CD14-positive monocyte (primary cell): ENCODE data around the gene IRS2. TPM values are rescaled to one million over a fixed set of nuclear protein-coding genes. Genes with fewer than 3 reads are reported as not detected.

ENCODE experiments used
- DNase-seq, 3 donors: peaks; one replicate each; pipeline ENCODE4 v3.0.0-alpha.2; 2011 to 2022
- H2AFZ ChIP-seq: 2 replicates; pipeline ENCODE4 v1.6.0; 2012; ENCODE audit warnings: mild to moderate bottlenecking, low read depth, low read length, inconsistent platforms; ENCODE audit not compliant: insufficient read depth, poor library complexity, severe bottlenecking
- H3K27ac ChIP-seq, 2 donors: 1 replicate in 1 of 2; 2 replicates in 1 of 2; pipeline ENCODE4 v1.5.1; 2012 to 2013; ENCODE audit warnings: low read length in 2 of 2, control low read depth in 1 of 2, inconsistent platforms in 1 of 2, low read depth in 1 of 2, mild to moderate bottlenecking in 1 of 2
- H3K27me3 ChIP-seq, 2 donors: one replicate each; pipeline versions ENCODE4 v1.6.0 to v1.6.1; 2011 to 2013; ENCODE audit warnings: low read length in 2 of 2; ENCODE audit not compliant: control insufficient read depth in 2 of 2, insufficient read depth in 2 of 2
- H3K36me3 ChIP-seq, 2 donors: replicated peaks in 1 of 2; 1 replicate in 1 of 2; 2 replicates in 1 of 2; pipeline versions ENCODE4 v1.5.1 to v1.6.1; 2012 to 2013; ENCODE audit warnings: low read length in 2 of 2, control low read depth in 1 of 2, inconsistent platforms in 1 of 2, mild to moderate bottlenecking in 1 of 2; ENCODE audit not compliant: insufficient read depth in 2 of 2, control insufficient read depth in 1 of 2
- H3K4me1 ChIP-seq, 2 donors: 1 replicate in 1 of 2; 2 replicates in 1 of 2; pipeline versions ENCODE4 v1.5.1 to v1.6.1; 2012 to 2013; ENCODE audit warnings: low read length in 2 of 2, control low read depth in 1 of 2, inconsistent platforms in 1 of 2, mild to moderate bottlenecking in 1 of 2, moderate library complexity in 1 of 2; ENCODE audit not compliant: insufficient read depth in 2 of 2, control insufficient read depth in 1 of 2
- H3K4me2 ChIP-seq: replicated peaks from 2 replicates; pipeline ENCODE3; 2012; ENCODE audit warnings: low read length, moderate library complexity, mild to moderate bottlenecking; ENCODE audit not compliant: poor library complexity, severe bottlenecking; ENCODE audit errors: extremely low read depth
- H3K4me3 ChIP-seq, 3 experiments: fragments of 200-600 bp in 1 of 3; sonication (generic) in 1 of 3; replicated peaks in 1 of 3; 1 replicate in 2 of 3; 2 replicates in 1 of 3; pipeline ENCODE4 v1.5.1; 2011 to 2013; ENCODE audit warnings: low read length in 3 of 3, mild to moderate bottlenecking in 3 of 3, control low read depth in 2 of 3, low read depth in 2 of 3, inconsistent platforms in 1 of 3, moderate library complexity in 1 of 3
- H3K79me2 ChIP-seq: 2 replicates; pipeline ENCODE4 v1.6.0; 2012; ENCODE audit warnings: mild to moderate bottlenecking, control low read depth, inconsistent platforms, low read length, moderate library complexity; ENCODE audit not compliant: insufficient read depth
- H3K9ac ChIP-seq: 2 replicates; pipeline ENCODE4 v1.6.0; 2017; ENCODE audit warnings: low read length, mild to moderate bottlenecking; ENCODE audit not compliant: insufficient read depth, poor library complexity, severe bottlenecking
- H3K9me3 ChIP-seq, 2 donors: replicated peaks in 1 of 2; 1 replicate in 1 of 2; 2 replicates in 1 of 2; pipeline versions ENCODE4 v1.5.1 to v1.6.1; 2012 to 2013; ENCODE audit warnings: low read length in 2 of 2, control low read depth in 1 of 2; ENCODE audit not compliant: control insufficient read depth in 1 of 2, insufficient read depth in 1 of 2
- H4K20me1 ChIP-seq: 2 replicates; pipeline ENCODE4 v1.6.0; 2012; ENCODE audit warnings: mild to moderate bottlenecking, low read length, control low read depth, moderate library complexity; ENCODE audit not compliant: insufficient read depth
- H3K27ac Mint-ChIP-seq, 7 donors: one replicate each; pipeline ENCODE4 v1.8.0; 2020; ENCODE audit warnings: mild to moderate bottlenecking in 7 of 7, mixed read lengths in 7 of 7, moderate library complexity in 6 of 7, inconsistent platforms in 2 of 7
- H3K27me3 Mint-ChIP-seq, 3 donors: one replicate each; pipeline ENCODE4 v1.8.0; 2021 to 2022; ENCODE audit warnings: low read depth in 3 of 3, mild to moderate bottlenecking in 3 of 3, mixed read lengths in 3 of 3, moderate library complexity in 3 of 3, inconsistent platforms in 1 of 3
- H3K36me3 Mint-ChIP-seq, 2 donors: one replicate each; pipeline ENCODE4 v1.8.0; 2020; ENCODE audit warnings: mixed read lengths in 2 of 2, inconsistent platforms in 1 of 2, mild to moderate bottlenecking in 1 of 2
- H3K4me1 Mint-ChIP-seq: one replicate; pipeline ENCODE4 v1.8.0; 2020; ENCODE audit warnings: mild to moderate bottlenecking, mixed read lengths
- H3K4me3 Mint-ChIP-seq, 2 donors: one replicate each; pipeline ENCODE4 v1.8.0; 2020; ENCODE audit warnings: mild to moderate bottlenecking in 2 of 2, mixed read lengths in 2 of 2, moderate library complexity in 1 of 2
- H3K9me3 Mint-ChIP-seq, 7 donors: one replicate each; pipeline ENCODE4 v1.8.0; 2020 to 2022; ENCODE audit warnings: mixed read lengths in 7 of 7, mild to moderate bottlenecking in 6 of 7, moderate library complexity in 6 of 7, inconsistent platforms in 2 of 7
- WGBS: methylation state at CpG from one replicate; pipeline ENCODE4 v1.1.5; 2013; ENCODE audit warnings: missing lambda C conversion rate; ENCODE audit not compliant: insufficient coverage; 5-methylcytosine and 5-hydroxymethylcytosine counted together
- intact Hi-C, 2 donors: fragments of 100-400 bp; cut with micrococcal nuclease; formaldehyde crosslinking; loops; one replicate each; pipeline versions ENCODE4 v1.15.0 to v1.15.1; 2023
- polyA plus RNA-seq, 3 donors: library from polyadenylated mRNA; depleted of rRNA in 1 of 3; unstranded in 2 of 3; stranded (reverse) in 1 of 3; fragments of 300-500 nt in 2 of 3; fragments of >200 nt in 1 of 3; fragmentation: Illumina TruSeq in 2 of 3; gene quantifications; 1 replicate in 2 of 3; 2 replicates in 1 of 3; pipeline ENCODE4 v1.2.3, GENCODE V29; 2012 to 2021
- TF ChIP-seq, protein P1 (sequence below): fragments of 200-600 bp; IDR thresholded peaks from one replicate; pipeline ENCODE4 v1.8.0; 2022; ENCODE audit warnings: antibody characterized with exemption, mild to moderate bottlenecking

Gene IRS2
- polyA plus RNA-seq, 3 donors, result 2.4 to 27.1 (median 3.5) TPM

DNA sequence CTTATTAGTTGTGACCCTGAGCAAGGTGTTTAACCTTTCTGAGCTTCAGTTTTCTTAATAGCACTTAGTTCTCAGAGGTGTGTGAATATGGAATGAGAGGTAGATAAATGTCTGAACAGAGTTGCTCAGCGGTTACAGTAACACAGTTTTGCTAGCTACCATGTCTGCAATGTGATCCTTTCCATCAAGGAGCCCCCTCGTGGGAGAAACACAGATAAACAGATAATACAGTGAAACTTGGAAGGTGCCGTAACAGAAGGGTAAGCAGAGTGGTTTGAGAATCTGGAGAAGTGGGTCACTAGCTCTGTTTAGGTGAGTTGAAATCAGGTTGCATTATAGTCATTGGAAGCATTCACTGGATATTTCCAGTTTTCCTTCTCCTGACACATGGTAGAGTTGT lies 38.9 kb downstream of the IRS2 start:
- no peak for DNase-seq
- Mint-ChIP-seq H3K27ac (peak overlapping the region in 1 of 7 donors; percentile 47), H3K9me3 (peaks cover 0 to 4% (median 0%) of the 10 kb centered on the region in 7 donors), H3K36me3 (peaks cover 4 to 10% of the 10 kb centered on the region in 2 donors), H3K4me1 (peaks cover 14% of the 10 kb centered on the region), H3K27me3 (peaks cover 0 to 7% (median 2%) of the 10 kb centered on the region in 3 donors), H3K4me3 (no peak overlapping the region)
- H3K9me3 ChIP-seq, result no peaks in the 10 kb centered on the region
- H3K27ac ChIP-seq, result no peak overlapping the region
- peaks cover 20% of the 10 kb centered on the region for H4K20me1 ChIP-seq
- intact Hi-C loops, result no loop called here
- no peak overlapping the region for H3K9ac ChIP-seq
- peaks cover 0 to 4% of the 10 kb centered on the region in 2 donors for H3K4me1 ChIP-seq
- H3K27me3 ChIP-seq, result no peaks in the 10 kb centered on the region
- TF ChIP-seq, protein P1, sequence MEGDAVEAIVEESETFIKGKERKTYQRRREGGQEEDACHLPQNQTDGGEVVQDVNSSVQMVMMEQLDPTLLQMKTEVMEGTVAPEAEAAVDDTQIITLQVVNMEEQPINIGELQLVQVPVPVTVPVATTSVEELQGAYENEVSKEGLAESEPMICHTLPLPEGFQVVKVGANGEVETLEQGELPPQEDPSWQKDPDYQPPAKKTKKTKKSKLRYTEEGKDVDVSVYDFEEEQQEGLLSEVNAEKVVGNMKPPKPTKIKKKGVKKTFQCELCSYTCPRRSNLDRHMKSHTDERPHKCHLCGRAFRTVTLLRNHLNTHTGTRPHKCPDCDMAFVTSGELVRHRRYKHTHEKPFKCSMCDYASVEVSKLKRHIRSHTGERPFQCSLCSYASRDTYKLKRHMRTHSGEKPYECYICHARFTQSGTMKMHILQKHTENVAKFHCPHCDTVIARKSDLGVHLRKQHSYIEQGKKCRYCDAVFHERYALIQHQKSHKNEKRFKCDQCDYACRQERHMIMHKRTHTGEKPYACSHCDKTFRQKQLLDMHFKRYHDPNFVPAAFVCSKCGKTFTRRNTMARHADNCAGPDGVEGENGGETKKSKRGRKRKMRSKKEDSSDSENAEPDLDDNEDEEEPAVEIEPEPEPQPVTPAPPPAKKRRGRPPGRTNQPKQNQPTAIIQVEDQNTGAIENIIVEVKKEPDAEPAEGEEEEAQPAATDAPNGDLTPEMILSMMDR, result no peak
- no peak overlapping the region for H3K4me3 ChIP-seq
- peaks cover 0 to 7% of the 10 kb centered on the region in 2 donors for H3K36me3 ChIP-seq
- no peak overlapping the region for H2AFZ ChIP-seq
- WGBS, result 88% methylated on average over 1 of the region's 3 CpGs
- H3K4me2 ChIP-seq, result no peak overlapping the region
- H3K79me2 ChIP-seq, result no peaks in the 10 kb centered on the region

DNA sequence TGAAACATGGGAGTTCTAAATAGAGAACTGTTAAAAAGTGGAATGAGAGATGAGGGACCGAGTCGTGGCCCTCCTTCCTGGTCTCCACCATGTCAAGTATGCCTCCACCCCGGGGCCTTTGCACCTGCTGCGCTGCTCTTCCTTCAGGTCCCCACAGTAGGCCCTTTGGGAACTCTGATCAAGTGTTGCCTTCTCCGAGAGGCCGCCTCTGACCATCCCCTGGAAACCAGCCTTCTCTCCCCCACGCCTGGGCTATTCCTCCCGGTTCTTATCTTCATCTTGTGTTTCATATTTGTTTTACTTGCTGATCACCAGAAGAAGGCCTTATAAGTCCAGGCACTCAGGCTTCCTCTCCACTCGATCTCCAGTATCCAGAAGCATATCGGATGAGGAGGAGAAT lies 40.0 kb downstream of the IRS2 start:
- Mint-ChIP-seq H3K27me3 (peaks cover 2 to 7% (median 4%) of the 10 kb centered on the region in 3 donors), H3K9me3 (peaks cover 0 to 3% (median 0%) of the 10 kb centered on the region in 7 donors), H3K27ac (peak overlapping the region in 1 of 7 donors; percentile 52), H3K4me3 (no peak overlapping the region), H3K4me1 (peaks cover 14% of the 10 kb centered on the region), H3K36me3 (peaks cover 0 to 3% of the 10 kb centered on the region in 2 donors)
- Histone ChIP-seq H3K27ac (no peak overlapping the region), H3K79me2 (no peaks in the 10 kb centered on the region), H3K4me3 (no peak overlapping the region), H3K4me1 (peaks cover 0 to 4% of the 10 kb centered on the region in 2 donors), H4K20me1 (peaks cover 8% of the 10 kb centered on the region), H3K36me3 (no peaks in the 10 kb centered on the region), H3K9me3 (no peaks in the 10 kb centered on the region), H3K9ac (no peak overlapping the region), H2AFZ (no peak overlapping the region), H3K4me2 (no peak overlapping the region), H3K27me3 (no peaks in the 10 kb centered on the region)
- intact Hi-C loops, result no loop called here
- TF ChIP-seq, protein P1, result no peak
- DNase-seq, result no peak
- 98% methylated on average over 8 of the region's 10 CpGs for WGBS
